GM12872 (cell line): ENCODE measurements around the gene SLC49A4.

Experiments
- CTCF ChIP-seq: IDR thresholded peaks from 3 replicates; pipeline ENCODE4 v1.5.1; 2011; ENCODE audit warnings: low read depth, mild to moderate bottlenecking, low read length, moderate library complexity; ENCODE audit not compliant: insufficient read depth

The SLC49A4 gene

GRCh38 chr3:122794779-122795673 is at the start of gene SLC49A4:
Gene SLC49A4 (plus strand): TSS chr3:122795069. CDS start chr3:122795193, 124 bp downstream.
- TF ChIP-seq CTCF, result no peak

GRCh38 chr3:122745369-122746021 is 49.4 kb upstream of the SLC49A4 start:
- TF ChIP-seq CTCF, result no peak

- no peak for TF ChIP-seq CTCF
These were observed 46.5 kb upstream of the SLC49A4 start for GRCh38 chr3:122748347-122748746.

- peak; percentile 89 for TF ChIP-seq CTCF
These were observed 39.9 kb upstream of the SLC49A4 start for GRCh38 chr3:122754929-122755328.

- no peak for TF ChIP-seq CTCF
These were observed 39.4 kb upstream of the SLC49A4 start for GRCh38 chr3:122755491-122755890.

- no peak for TF ChIP-seq CTCF
These were observed 35.9 kb upstream of the SLC49A4 start for GRCh38 chr3:122758877-122759560.
